HepG2 (cell line): Measurements from ENCODE around the gene MBD3L5. TPM values are rescaled to one million over a fixed set of nuclear protein-coding genes. Genes with fewer than 3 reads are reported as not detected.

Experiments
- ATAC-seq: fragments of 200-7000 bp; cut with Tn5 transposase; 3 replicates; pipeline ENCODE4 v1.9.1; 2020; ENCODE audit warnings: mild to moderate bottlenecking, moderate library complexity
- BruUV-seq: library from RNA; stranded (reverse); fragments of 400-500 nt; replicated peaks from 2 replicates; lab custom pipeline; 2021; lab: Mats Ljungman, UMichigan
- CTCF ChIA-PET: fragments of 300-600 bp; formaldehyde crosslinking; extraction: SDS; loops from one replicate; lab custom pipeline; 2021; ENCODE audit warnings: low total read pairs, inconsistent platforms, low intra/inter-chr PET ratio; lab: Yijun Ruan, JAX
- POLR2A ChIA-PET: fragments of 350-600 bp; sonication (Branson Sonifier 250); formaldehyde crosslinking; loops from one replicate; lab custom pipeline; 2020; ENCODE audit warnings: antibody characterized with exemption, inconsistent platforms; lab: Yijun Ruan, JAX
- DNase-seq: peaks from one replicate; pipeline ENCODE4 v3.0.0-alpha.2; 2015; ENCODE audit warnings: low spot score
- FAIRE-seq: peaks from 3 replicates; lab custom pipeline; 2011; peaks lifted over from hg19 to GRCh38; lab: Jason Lieb, UNC
- H2AFZ ChIP-seq: one replicate; pipeline ENCODE4 v1.6.1; 2011; ENCODE audit warnings: low read length, inconsistent platforms
- H3K27ac ChIP-seq: fragments of 300-600 bp; 3 replicates; pipeline ENCODE4 v1.8.0; 2011; ENCODE audit warnings: mixed run types, mild to moderate bottlenecking, mixed read lengths, low read length, inconsistent platforms; ENCODE audit not compliant: insufficient read depth; ENCODE audit errors: extremely low read length
- H3K27me3 ChIP-seq, 2 experiments: fragments of 200-600 bp in 1 of 2; 2 replicates in 1 of 2; 3 replicates in 1 of 2; pipeline versions ENCODE4 v1.6.0 to v1.8.0; 2011; ENCODE audit warnings: low read length in 2 of 2, mild to moderate bottlenecking in 2 of 2, moderate library complexity in 2 of 2, inconsistent platforms in 1 of 2; ENCODE audit not compliant: insufficient read depth in 2 of 2, control insufficient read depth in 1 of 2
- H3K36me3 ChIP-seq, 2 experiments: fragments of 200-600 bp in 1 of 2; replicated peaks in 1 of 2; 2 replicates in 1 of 2; 3 replicates in 1 of 2; pipeline versions ENCODE4 v1.5.1 to v1.8.0; 2011; ENCODE audit warnings: low read length in 2 of 2, inconsistent platforms in 1 of 2; ENCODE audit not compliant: insufficient read depth in 2 of 2, control insufficient read depth in 1 of 2
- H3K4me1 ChIP-seq: 2 replicates; pipeline ENCODE4 v1.5.1; 2012; ENCODE audit warnings: low read length, inconsistent platforms; ENCODE audit not compliant: insufficient read depth
- H3K4me2 ChIP-seq: 2 replicates; pipeline ENCODE4 v1.6.0; 2011; ENCODE audit warnings: low read depth, low read length, inconsistent platforms
- H3K4me3 ChIP-seq, 3 experiments: fragments of 200-600 bp in 1 of 3; sonication (generic), shearing (Covaris generic) in 1 of 3; replicated peaks in 1 of 3; 2 replicates each; pipeline ENCODE4 v1.5.1; 2011 to 2016; ENCODE audit warnings: low read length in 3 of 3, inconsistent platforms in 2 of 3, low read depth in 2 of 3, mild to moderate bottlenecking in 2 of 3, control low read depth in 1 of 3, mixed read lengths in 1 of 3; ENCODE audit not compliant: insufficient read depth in 1 of 3
- H3K79me2 ChIP-seq: one replicate; pipeline ENCODE4 v1.6.1; 2011; ENCODE audit warnings: low read length, inconsistent platforms; ENCODE audit not compliant: insufficient read depth
- H3K9ac ChIP-seq: 2 replicates; pipeline ENCODE4 v1.6.0; 2011; ENCODE audit warnings: mild to moderate bottlenecking, low read depth, low read length, inconsistent platforms; ENCODE audit not compliant: insufficient read depth
- H3K9me3 ChIP-seq: 2 replicates; pipeline ENCODE4 v1.5.1; 2012; ENCODE audit warnings: mild to moderate bottlenecking, low read length
- H4K20me1 ChIP-seq: 2 replicates; pipeline ENCODE4 v1.6.0; 2011; ENCODE audit warnings: inconsistent platforms, mild to moderate bottlenecking, low read length, moderate library complexity; ENCODE audit not compliant: insufficient read depth
- MIER2 ChIP-seq: IDR thresholded peaks from 2 replicates; pipeline ENCODE4 v1.6.1; 2016; ENCODE audit warnings: missing biosample characterization, missing genetic modification reagents
- ZBTB33 ChIP-seq: sonication (generic); formaldehyde crosslinking; IDR thresholded peaks from 2 replicates; pipeline ENCODE4 v1.4.0; 2020; ENCODE audit warnings: missing genetic modification reagents
- ZNF317 ChIP-seq: sonication (generic); formaldehyde crosslinking; IDR thresholded peaks from 2 replicates; pipeline ENCODE4 v1.5.0; 2020; ENCODE audit warnings: mild to moderate bottlenecking, missing genetic modification reagents
- WGBS: methylation state at CpG from one replicate; pipeline ENCODE4 v1.1.6; 2017; ENCODE audit warnings: low lambda C conversion rate; 5-methylcytosine and 5-hydroxymethylcytosine counted together
- in situ Hi-C: cut with HindIII; loops from 2 replicates; pipeline ENCODE4 v1.10.0; 2017; ENCODE audit warnings: low pct_unique_long_range_greater_than_20kb; ENCODE audit not compliant: extremely low pct_ligation_motif_present
- intact Hi-C: fragments of 100-400 bp; cut with micrococcal nuclease; formaldehyde crosslinking; loops from one replicate; pipeline ENCODE4 v1.10.0; 2022; ENCODE audit not compliant: unreplicated experiment
- polyA plus RNA-seq, 8 experiments: library from polyadenylated mRNA; depleted of rRNA in 3 of 8; stranded (reverse) in 7 of 8; unstranded in 1 of 8; fragments of >200 nt; fragmentation: Illumina TruSeq in 4 of 8; extraction: Trizol in 4 of 8; gene quantifications; 2 replicates each; pipeline versions ENCODE4 v1.2.1 to v1.2.3, GENCODE V29; 2011 to 2016; ENCODE audit warnings: low read depth in 4 of 8, missing spikeins in 1 of 8, mixed read lengths in 1 of 8; ENCODE audit not compliant: insufficient read depth in 1 of 8
- total RNA-seq, 5 experiments: library from RNA; depleted of rRNA; stranded (reverse); fragments of >200 nt; fragmentation: Illumina TruSeq; extraction: Trizol; gene quantifications; 2 replicates each; pipeline ENCODE4 v1.2.3, GENCODE V29; 2016; ENCODE audit warnings: low read depth in 1 of 5

The MBD3L5 gene
- total and polyA plus RNA-seq, 2 of the 13 experiments (the other 11 are each of a cell fraction or from before 2014, with no cell fraction given): not detected

- Histone ChIP-seq H3K27ac (no peak overlapping the region), H3K9ac (no peak overlapping the region), H3K4me2 (no peak overlapping the region), H3K79me2 (no peaks in the 10 kb centered on the region), H4K20me1 (no peaks in the 10 kb centered on the region), H3K4me1 (no peaks in the 10 kb centered on the region), H3K27me3 (no peaks in the 10 kb centered on the region), H3K36me3 (peaks cover 29 to 82% of the 10 kb centered on the region in 2 experiments), H3K4me3 (no peak overlapping the region), H2AFZ (no peak overlapping the region), H3K9me3 (peaks cover 53% of the 10 kb centered on the region)
- FAIRE-seq: no peak
- WGBS: 98% methylated on average over 2 of the region's 2 CpGs
- TF ChIP-seq ZNF317 (CRISPR knock-in tag): peak; percentile 99
- TF ChIP-seq ZBTB33: peak; percentile 89
- TF ChIP-seq MIER2 (CRISPR knock-in tag): no peak
- ChIA-PET CTCF (no interaction called here), POLR2A (interaction anchor here (0.5 kb wide), 1 partner anchor 17 kb away, joined by 3 read pairs; no protein-coding TSS in a partner anchor)
- in situ Hi-C loops: no loop called here
- BruUV-seq: no TSS peak
- no peak for ATAC-seq
- intact Hi-C loops: no loop called here
- DNase-seq: no peak
These were observed 47.6 kb downstream of the MBD3L5 start for GRCh38 chr19:7078008-7078407.

Other genes with a start within 250 kb of the MBD3L5 start
- gene ADGRE1, start 143.0 kb upstream of the MBD3L5 start, total RNA-seq (2016; rRNA removed; fragmentation: Illumina TruSeq; extraction: Trizol): not detected in 2 replicates
- gene ADGRE1, start 143.0 kb upstream of the MBD3L5 start, polyA plus RNA-seq (2011; rRNA removed): not detected in 2 replicates
- gene MBD3L2B, start 9.1 kb upstream of the MBD3L5 start, total RNA-seq (2016; rRNA removed; fragmentation: Illumina TruSeq; extraction: Trizol): not detected in 2 replicates
- gene MBD3L2B, start 9.1 kb upstream of the MBD3L5 start, polyA plus RNA-seq (2011; rRNA removed): not detected in 2 replicates
- not detected in 2 replicates for gene MBD3L4, start 9.6 kb downstream of the MBD3L5 start, total RNA-seq (2016; rRNA removed; fragmentation: Illumina TruSeq; extraction: Trizol)
- not detected in 2 replicates for gene MBD3L4, start 9.6 kb downstream of the MBD3L5 start, polyA plus RNA-seq (2011; rRNA removed)
- gene MBD3L2, start 18.7 kb downstream of the MBD3L5 start, total RNA-seq (2016; rRNA removed; fragmentation: Illumina TruSeq; extraction: Trizol): not detected in 2 replicates
- gene MBD3L2, start 18.7 kb downstream of the MBD3L5 start, polyA plus RNA-seq (2011; rRNA removed): not detected in 2 replicates
- not detected in 2 replicates for gene MBD3L3, start 28.1 kb downstream of the MBD3L5 start, total RNA-seq (2016; rRNA removed; fragmentation: Illumina TruSeq; extraction: Trizol)
- gene MBD3L3, start 28.1 kb downstream of the MBD3L5 start, polyA plus RNA-seq (2011; rRNA removed): not detected in 2 replicates
- 7.8 and 10.0 TPM in 2 replicates for gene ZNF557, start 39.1 kb downstream of the MBD3L5 start, total RNA-seq (2016; rRNA removed; fragmentation: Illumina TruSeq; extraction: Trizol)
- 2.0 and 2.1 TPM in 2 replicates for gene ZNF557, start 39.1 kb downstream of the MBD3L5 start, polyA plus RNA-seq (2011; rRNA removed)